ENCODE results near the gene PSME2. TPM values are rescaled to one million over a fixed set of nuclear protein-coding genes. Genes with fewer than 3 reads are reported as not detected.

The PSME2 gene
- total RNA-seq, 1 experiment from 2014 or later, result 172 TPM

- CTCF ChIA-PET, result no interaction called here
- no TSS peak for BruUV-seq (replicated peaks)
- Histone ChIP-seq H3K4me3 (ENCODE audit: low read depth, low read length, poor library complexity, severe bottlenecking) (no peak overlapping the region), H3K9me3 (ENCODE audit: low read depth, low read length, poor library complexity, severe bottlenecking) (no peaks in the 10 kb centered on the region), H3K4me1 (ENCODE audit: insufficient read depth, low read length, poor library complexity, severe bottlenecking) (peaks cover 8% of the 10 kb centered on the region), H3K27me3 (replicated peaks; ENCODE audit: insufficient read depth, low read depth, low read length, poor library complexity) (no peaks in the 10 kb centered on the region), H3K27ac (ENCODE audit: low read depth, low read length, poor library complexity, severe bottlenecking) (no peak overlapping the region), H3K36me3 (ENCODE audit: insufficient read depth, low read length, poor library complexity, severe bottlenecking) (peaks cover 48% of the 10 kb centered on the region)
- no peak for DNase-seq (ENCODE audit: low spot score)
- intact Hi-C loops (cut with micrococcal nuclease; ENCODE audit: unreplicated experiment), result no loop called here
- POLR2A ChIA-PET (ENCODE audit: low non-redundant PET), result no interaction called here
- TF ChIP-seq EZH2 (IDR thresholded peaks at IDR 0.05; ENCODE audit: borderline replicate concordance, low read depth, low read length, poor library complexity, severe bottlenecking), result no peak
Observed at GRCh38 chr14:24150567-24150966, 4.2 kb upstream of the PSME2 start.

- H3K9me3 ChIP-seq (ENCODE audit: low read depth, low read length, poor library complexity, severe bottlenecking), result no peaks in the 10 kb centered on the region
- CTCF ChIA-PET, result no interaction called here
- no peak for DNase-seq (ENCODE audit: low spot score)
- no peaks in the 10 kb centered on the region for H3K27me3 ChIP-seq (replicated peaks; ENCODE audit: insufficient read depth, low read depth, low read length, poor library complexity)
- H3K4me1 ChIP-seq (ENCODE audit: insufficient read depth, low read length, poor library complexity, severe bottlenecking), result peaks cover 12% of the 10 kb centered on the region
- H3K4me3 ChIP-seq (ENCODE audit: low read depth, low read length, poor library complexity, severe bottlenecking), result no peak overlapping the region
- TF ChIP-seq CTCF (conservative IDR thresholded peaks at IDR 0.05; ENCODE audit: low read depth, low read length) (no peak), EZH2 (IDR thresholded peaks at IDR 0.05; ENCODE audit: borderline replicate concordance, low read depth, low read length, poor library complexity, severe bottlenecking) (no peak)
- H3K36me3 ChIP-seq (ENCODE audit: insufficient read depth, low read length, poor library complexity, severe bottlenecking), result peaks cover 43% of the 10 kb centered on the region
- POLR2A ChIA-PET (ENCODE audit: low non-redundant PET), result no interaction called here
- no peak overlapping the region for H3K27ac ChIP-seq (ENCODE audit: low read depth, low read length, poor library complexity, severe bottlenecking)
- intact Hi-C loops (cut with micrococcal nuclease; ENCODE audit: unreplicated experiment), result no loop called here
- no TSS peak for BruUV-seq (replicated peaks)
Observed at GRCh38 chr14:24150061-24150460, 3.7 kb upstream of the PSME2 start.

- BruUV-seq (replicated peaks), result no TSS peak
- POLR2A ChIA-PET (ENCODE audit: low non-redundant PET), result no interaction called here
- H3K4me1 ChIP-seq (ENCODE audit: insufficient read depth, low read length, poor library complexity, severe bottlenecking), result peaks cover 12% of the 10 kb centered on the region
- peaks cover 41% of the 10 kb centered on the region for H3K36me3 ChIP-seq (ENCODE audit: insufficient read depth, low read length, poor library complexity, severe bottlenecking)
- no peak overlapping the region for H3K27ac ChIP-seq (ENCODE audit: low read depth, low read length, poor library complexity, severe bottlenecking)
- H3K4me3 ChIP-seq (ENCODE audit: low read depth, low read length, poor library complexity, severe bottlenecking), result no peak overlapping the region
- CTCF ChIA-PET, result no interaction called here
- no peak for DNase-seq (ENCODE audit: low spot score)
- TF ChIP-seq CTCF (conservative IDR thresholded peaks at IDR 0.05; ENCODE audit: low read depth, low read length) (no peak), EZH2 (IDR thresholded peaks at IDR 0.05; ENCODE audit: borderline replicate concordance, low read depth, low read length, poor library complexity, severe bottlenecking) (no peak)
- H3K27me3 ChIP-seq (replicated peaks; ENCODE audit: insufficient read depth, low read depth, low read length, poor library complexity), result no peaks in the 10 kb centered on the region
- intact Hi-C loops (cut with micrococcal nuclease; ENCODE audit: unreplicated experiment), result loop anchor here (5.0 kb wide), 1 partner anchor 38 kb away; the partner anchor contains the start of gene IPO4
- H3K9me3 ChIP-seq (ENCODE audit: low read depth, low read length, poor library complexity, severe bottlenecking), result no peaks in the 10 kb centered on the region
Observed at GRCh38 chr14:24149302-24149969, 3.0 kb upstream of the PSME2 start.

All from A673 (cell line).